Adrenal gland (tissue), 12 donors: ENCODE data around the gene TCERG1. TPM values are rescaled to one million over a fixed set of nuclear protein-coding genes. Genes with fewer than 3 reads are reported as not detected.

Experiments used
- DNase-seq, 7 donors: peaks; one replicate each; pipeline ENCODE4 v3.0.0-alpha.2; 2019 to 2020
- H3K27ac ChIP-seq, 5 donors: fragments of 200-600 bp; sonication (generic) in 4 of 5; 1 replicate in 3 of 5; 2 replicates in 2 of 5; pipeline versions ENCODE4 v1.5.1 to v1.8.0; 2016 to 2020; ENCODE audit warnings: mild to moderate bottlenecking in 1 of 5
- H3K27me3 ChIP-seq: fragments of 200-600 bp; 2 replicates; pipeline ENCODE4 v1.8.0; 2021
- H3K36me3 ChIP-seq, 2 donors: fragments of 200-600 bp; replicated peaks in 1 of 2; 1 replicate in 1 of 2; 2 replicates in 1 of 2; pipeline versions ENCODE4 v1.5.1 to v1.8.0; 2018 to 2022
- H3K4me1 ChIP-seq, 2 donors: fragments of 200-600 bp; replicated peaks in 1 of 2; 1 replicate in 1 of 2; 2 replicates in 1 of 2; pipeline versions ENCODE4 v1.5.1 to v1.8.0; 2018 to 2021
- H3K4me3 ChIP-seq, 4 donors: fragments of 200-600 bp; sonication (generic) in 3 of 4; one replicate each; pipeline ENCODE4 v1.5.1; 2016 to 2018
- H3K9me3 ChIP-seq, 3 donors: fragments of 200-600 bp; sonication (generic) in 1 of 3; replicated peaks in 1 of 3; 1 replicate in 2 of 3; 2 replicates in 1 of 3; pipeline versions ENCODE4 v1.5.1 to v1.8.0; 2016 to 2021
- CTCF ChIP-seq, 6 experiments: fragments of 450-650 bp in 4 of 6; fragments of 200-600 bp in 2 of 6; sonication (generic) in 1 of 6; IDR thresholded peaks; 1 replicate in 5 of 6; 2 replicates in 1 of 6; pipeline versions ENCODE4 v1.5.1 to v1.8.0; 2016 to 2021; ENCODE audit warnings: antibody characterized with exemption in 6 of 6, mild to moderate bottlenecking in 2 of 6, moderate library complexity in 1 of 6
- POLR2A ChIP-seq, 2 donors: fragments of 450-650 bp; IDR thresholded peaks; one replicate each; pipeline ENCODE4 v1.6.1; 2017; ENCODE audit warnings: antibody characterized with exemption in 2 of 2, mild to moderate bottlenecking in 2 of 2, moderate library complexity in 1 of 2
- WGBS, 4 donors: extraction: QIAGEN DNeasy Blood & Tissue Kit in 2 of 4; methylation state at CpG; one replicate each; pipeline versions ENCODE4 v1.1.5 to v1.1.7; 2013 to 2017; 5-methylcytosine and 5-hydroxymethylcytosine counted together
- intact Hi-C, 2 donors: fragments of 100-400 bp; cut with DNase I; formaldehyde crosslinking; loops; one replicate each; pipeline versions ENCODE4 v1.14.1 to v1.15.0; 2022 to 2023
- polyA plus RNA-seq, 3 donors: library from polyadenylated mRNA; stranded (reverse); fragments of 200-250 nt in 2 of 3; fragments of 350-450 nt in 1 of 3; fragmentation: Illumina TruSeq in 1 of 3; extraction: RNeasy Lipid Tissue Mini Kit (QIAGEN cat#74804) in 1 of 3; gene quantifications; one replicate each; pipeline ENCODE4 v1.2.3, GENCODE V29; 2013 to 2014
- total RNA-seq, 9 donors: library from RNA; depleted of rRNA in 4 of 9; stranded (reverse); fragments of >200 nt in 4 of 9; fragments of 120-200 nt in 1 of 9; fragmentation: NEBNext Ultra II Directional in 1 of 9; extraction: Animal tissue kit (Norgen Biotek cat#: 25700) in 1 of 9; gene quantifications; one replicate each; pipeline versions ENCODE4 v1.1.0 to v1.2.4, GENCODE V29; 2013 to 2023
- donor health status: healthy with polysubstance abuse.
- donor health status: Bipolar disorder and iron deficiency.
- donor health status: DM: yes; HTN: yes; CAD: no.
- donor health status: DM: no; HTN: no; CAD: no.
- donor health status: DM: no; HTN: no; CAD: no.
- donor health status: DM: yes; HTN: yes; CAD: no.

The TCERG1 gene
- total and polyA plus RNA-seq, 12 donors: 12.1 to 80.4 (median 45.5) TPM

- intact Hi-C loops: no loop called here
- H3K4me3 ChIP-seq: no peak overlapping the region
- DNase-seq: no peak
- H3K36me3 ChIP-seq: peaks cover 0 to 13% of the 10 kb centered on the region in 2 donors
- no peak overlapping the region for H3K27ac ChIP-seq
- WGBS, 4 donors: 74 to 88% (median 84%) methylated on average over 6 to 10 of the region's 10 CpGs
- no peaks in the 10 kb centered on the region for H3K4me1 ChIP-seq
- no peaks in the 10 kb centered on the region for H3K9me3 ChIP-seq
- H3K27me3 ChIP-seq: no peaks in the 10 kb centered on the region
- TF ChIP-seq CTCF (IDR thresholded peaks at IDR 0.05) (no peak), POLR2A (IDR thresholded peaks at IDR 0.05) (no peak)
Observed at GRCh38 chr5:146515473-146516150, 68.5 kb downstream of the TCERG1 start.

DNA sequence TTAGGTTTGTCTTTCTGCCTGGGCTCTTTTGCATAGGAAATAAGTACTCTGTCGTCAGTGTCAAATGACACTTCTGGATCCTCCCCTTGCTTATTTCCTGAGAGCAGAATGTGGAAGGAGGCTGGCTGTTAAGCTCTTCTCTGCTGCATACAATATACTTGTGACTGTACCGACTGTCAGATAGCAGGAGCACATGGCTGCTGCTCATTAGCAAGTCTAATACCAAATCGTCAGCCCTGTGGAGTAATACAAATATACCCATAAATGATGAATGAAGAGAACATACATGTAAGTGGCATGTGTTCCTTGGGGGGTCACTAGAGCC lies 69.0 kb downstream of the TCERG1 start, which contains the start of gene GPR151:
TSS of gene GPR151 (minus strand) at position 40 of the 325 bp plus-strand sequence. CDS start 77 bp downstream, outside the sequence.
- TF ChIP-seq POLR2A (IDR thresholded peaks at IDR 0.05): no peak
- no peak for TF ChIP-seq CTCF (IDR thresholded peaks at IDR 0.05)
- no peaks in the 10 kb centered on the region for H3K4me1 ChIP-seq
- no peaks in the 10 kb centered on the region for H3K27me3 ChIP-seq
- no peak for DNase-seq
- no peak within 1 kb of the TSS for H3K4me3 ChIP-seq
- 20 to 38% (median 36%) methylated on average over 3 of the region's 3 CpGs for WGBS, 4 donors
- no peak within 1 kb of the TSS for H3K27ac ChIP-seq
- peaks cover 0 to 8% of the 10 kb centered on the region in 2 donors for H3K36me3 ChIP-seq
- intact Hi-C loops: no loop called here
- no peaks in the 10 kb centered on the region for H3K9me3 ChIP-seq

- Histone ChIP-seq H3K27ac (no peak overlapping the region), H3K9me3 (no peaks in the 10 kb centered on the region), H3K36me3 (no peaks in the 10 kb centered on the region), H3K4me1 (no peaks in the 10 kb centered on the region), H3K27me3 (no peaks in the 10 kb centered on the region), H3K4me3 (no peak overlapping the region)
- intact Hi-C loops: no loop called here
- WGBS, 4 donors: 68 to 75% (median 74%) methylated on average over 2 of the region's 2 CpGs
- no peak for TF ChIP-seq CTCF (IDR thresholded peaks at IDR 0.05)
- TF ChIP-seq POLR2A (IDR thresholded peaks at IDR 0.05): no peak
- no peak for DNase-seq
Observed at GRCh38 chr5:146519554-146519953, 72.4 kb downstream of the TCERG1 start.

- no peak overlapping the region for H3K27ac ChIP-seq
- intact Hi-C loops: no loop called here
- TF ChIP-seq CTCF (IDR thresholded peaks at IDR 0.05) (no peak), POLR2A (IDR thresholded peaks at IDR 0.05) (no peak)
- no peaks in the 10 kb centered on the region for H3K27me3 ChIP-seq
- no peak for DNase-seq
- H3K4me1 ChIP-seq: no peaks in the 10 kb centered on the region
- H3K9me3 ChIP-seq: no peaks in the 10 kb centered on the region
- no peak overlapping the region for H3K4me3 ChIP-seq
- 79 to 96% (median 89%) methylated on average over 2 of the region's 2 CpGs for WGBS, 4 donors
- H3K36me3 ChIP-seq: no peaks in the 10 kb centered on the region
Observed at GRCh38 chr5:146520731-146521130, 73.6 kb downstream of the TCERG1 start.
